Kidney (tissue), 14 donors: ENCODE data around the gene PGLYRP2. TPM values are rescaled to one million over a fixed set of nuclear protein-coding genes. Genes with fewer than 3 reads are reported as not detected.

Experiments
- DNase-seq, 5 donors: peaks; one replicate each; pipeline ENCODE4 v3.0.0-alpha.2; 2013 to 2020
- FAIRE-seq: peaks from 2 replicates; lab custom pipeline; 2012; peaks lifted over from hg19 to GRCh38; lab: Jason Lieb, UNC
- H3K27ac ChIP-seq, 2 donors: one replicate each; pipeline ENCODE4 v1.7.0; 2013; ENCODE audit warnings: low read depth in 2 of 2, low read length in 2 of 2, inconsistent platforms in 1 of 2
- H3K27me3 ChIP-seq: one replicate; pipeline ENCODE4 v1.7.1; 2013; ENCODE audit warnings: low read length, inconsistent platforms; ENCODE audit not compliant: control insufficient read depth, insufficient read depth
- H3K36me3 ChIP-seq, 3 donors: one replicate each; pipeline versions ENCODE4 v1.7.0 to v1.7.1; 2013; ENCODE audit warnings: low read length in 3 of 3, control low read depth in 1 of 3, inconsistent platforms in 1 of 3; ENCODE audit not compliant: insufficient read depth in 3 of 3, control insufficient read depth in 2 of 3
- H3K4me1 ChIP-seq, 3 donors: one replicate each; pipeline versions ENCODE4 v1.7.0 to v1.7.1; 2013; ENCODE audit warnings: low read length in 3 of 3, inconsistent platforms in 1 of 3, low read depth in 1 of 3; ENCODE audit not compliant: control insufficient read depth in 2 of 3, insufficient read depth in 2 of 3
- H3K4me3 ChIP-seq, 3 donors: one replicate each; pipeline versions ENCODE4 v1.7.0 to v1.8.1; 2013; ENCODE audit warnings: low read length in 3 of 3, control low read depth in 1 of 3, inconsistent platforms in 1 of 3
- H3K9ac ChIP-seq, 3 donors: one replicate each; pipeline versions ENCODE4 v1.7.0 to v1.7.1; 2013; ENCODE audit warnings: low read length in 3 of 3, control low read depth in 1 of 3, inconsistent platforms in 1 of 3
- H3K9me3 ChIP-seq, 3 donors: one replicate each; pipeline versions ENCODE4 v1.7.0 to v1.7.1; 2013; ENCODE audit warnings: low read length in 3 of 3, control low read depth in 1 of 3, inconsistent platforms in 1 of 3; ENCODE audit not compliant: control insufficient read depth in 2 of 3, insufficient read depth in 1 of 3
- CTCF ChIP-seq: IDR thresholded peaks from 3 replicates; pipeline ENCODE4 v1.5.1; 2012; ENCODE audit warnings: mild to moderate bottlenecking, moderate library complexity, borderline replicate concordance; ENCODE audit not compliant: insufficient read depth; ENCODE audit errors: extremely low read depth
- intact Hi-C: fragments of 100-400 bp; cut with DNase I; formaldehyde crosslinking; loops from one replicate; pipeline ENCODE4 v1.11.1; 2022
- polyA plus RNA-seq: library from polyadenylated mRNA; stranded (reverse); fragments of 350-450 nt; fragmentation: Illumina TruSeq; extraction: RNeasy Lipid Tissue Mini Kit (QIAGEN cat#74804); gene quantifications from one replicate; pipeline ENCODE4 v1.2.3, GENCODE V29; 2014; ENCODE audit warnings: low read depth, low replicate concordance; ENCODE audit not compliant: insufficient read depth
- total RNA-seq: library from RNA; stranded (reverse); fragmentation: NEBNext Ultra II Directional; extraction: Animal tissue kit (Norgen Biotek cat#: 25700); gene quantifications from one replicate; pipeline ENCODE4 v1.2.1, GENCODE V29; 2021
- donor health status: control.
- donor health status: control.
- donor health status: control.
- donor health status: control.
- donor health status: control.
- donor health status: DM: yes; HTN: yes; CAD: no.
- donor health status: Normal renal cell carcinoma (clear cell type).

The PGLYRP2 gene
- total and polyA plus RNA-seq, 2 donors from 2014 or later, result not detected

- no peak for FAIRE-seq
- no peak overlapping the region for H3K27ac ChIP-seq
Measured at GRCh38 chr19:15438124-15438496, 41.2 kb downstream of the PGLYRP2 start.

GRCh38 chr19:15437355-15438123, 41.8 kb downstream of the PGLYRP2 start:
- FAIRE-seq (no peak), DNase-seq (peak in 1 of 5 donors; percentile 64)
- intact Hi-C loops, result no loop called here
- Histone ChIP-seq H3K4me1 (peaks cover 0 to 4% (median 0%) of the 10 kb centered on the region in 3 donors), H3K27me3 (no peaks in the 10 kb centered on the region), H3K9ac (no peak overlapping the region), H3K4me3 (no peak overlapping the region), H3K9me3 (no peaks in the 10 kb centered on the region), H3K27ac (no peak overlapping the region), H3K36me3 (peaks cover 0 to 2% (median 0%) of the 10 kb centered on the region in 3 donors)
- TF ChIP-seq CTCF, result no peak

More at GRCh38 chr19:15438124-15438496, 41.2 kb downstream of the PGLYRP2 start:
- Histone ChIP-seq H3K9me3 (no peaks in the 10 kb centered on the region), H3K36me3 (peaks cover 0 to 2% (median 0%) of the 10 kb centered on the region in 3 donors), H3K4me1 (peaks cover 0 to 4% (median 0%) of the 10 kb centered on the region in 3 donors), H3K27me3 (no peaks in the 10 kb centered on the region), H3K9ac (no peak overlapping the region), H3K4me3 (no peak overlapping the region)
- DNase-seq, result no peak
- intact Hi-C loops, result no loop called here
- TF ChIP-seq CTCF, result no peak

GRCh38 chr19:15436826-15437110, 42.5 kb downstream of the PGLYRP2 start:
- Histone ChIP-seq H3K27me3 (no peaks in the 10 kb centered on the region), H3K27ac (no peak overlapping the region), H3K36me3 (peaks cover 0 to 2% (median 0%) of the 10 kb centered on the region in 3 donors), H3K9ac (no peak overlapping the region), H3K9me3 (no peaks in the 10 kb centered on the region), H3K4me1 (peaks cover 0 to 4% (median under 1%) of the 10 kb centered on the region in 3 donors), H3K4me3 (no peak overlapping the region)
- FAIRE-seq (no peak), DNase-seq (peak in 1 of 5 donors; percentile 61)
- no peak for TF ChIP-seq CTCF
- intact Hi-C loops, result no loop called here
